GM21447 (cell line): ENCODE measurements around the gene MYRFL.
"Not testable (repeated sequence)": the region's sequence is repeated elsewhere in the genome, so short reads cannot be mapped to it uniquely, and the experiment has no call there.

Experiments
- ATAC-seq: cut with Tn5 transposase; IDR thresholded peaks from one replicate; pipeline ENCODE4 v1.9.1; 2021; ENCODE audit not compliant: unreplicated experiment

Gene MYRFL

DNA sequence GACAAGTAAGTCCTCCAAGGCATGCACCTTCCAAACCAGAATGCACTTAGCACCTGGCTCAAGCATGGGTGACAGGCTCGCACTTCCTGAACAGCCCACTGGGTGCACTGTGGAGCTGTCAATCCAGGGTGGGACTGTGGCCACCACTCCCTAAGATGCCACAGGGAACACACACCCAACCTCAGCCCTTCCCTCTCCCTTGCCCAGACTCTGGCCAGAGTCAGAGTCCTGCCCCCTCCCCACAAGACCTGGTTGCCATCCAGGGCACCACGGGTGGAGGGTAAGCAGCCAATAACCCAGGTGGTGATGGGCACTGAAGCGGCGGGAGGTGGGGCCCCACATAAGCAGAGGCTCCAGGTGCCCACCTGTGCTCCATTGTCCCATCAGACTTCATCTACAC lies 160.6 kb downstream of the MYRFL start:
- peak; percentile 81 for ATAC-seq

DNA sequence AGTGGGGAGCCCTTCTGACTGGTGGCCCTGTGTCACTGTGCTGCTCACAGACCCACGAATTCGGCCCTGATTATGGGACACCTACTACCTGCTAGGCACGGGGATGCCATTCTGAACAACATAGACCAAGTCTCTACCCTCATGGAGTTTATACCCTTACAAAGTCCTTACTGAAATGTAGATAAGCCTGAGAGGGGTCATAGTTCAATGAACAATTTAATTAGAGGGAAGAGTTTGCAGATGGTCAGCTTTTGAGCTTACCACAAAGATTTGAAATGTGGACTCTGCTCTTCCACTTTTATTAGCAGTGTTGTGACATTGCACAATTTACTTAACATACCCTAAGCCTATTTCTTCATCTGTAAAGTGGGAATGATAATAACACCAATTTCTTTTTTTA lies 161.1 kb downstream of the MYRFL start:
- no peak for ATAC-seq

DNA sequence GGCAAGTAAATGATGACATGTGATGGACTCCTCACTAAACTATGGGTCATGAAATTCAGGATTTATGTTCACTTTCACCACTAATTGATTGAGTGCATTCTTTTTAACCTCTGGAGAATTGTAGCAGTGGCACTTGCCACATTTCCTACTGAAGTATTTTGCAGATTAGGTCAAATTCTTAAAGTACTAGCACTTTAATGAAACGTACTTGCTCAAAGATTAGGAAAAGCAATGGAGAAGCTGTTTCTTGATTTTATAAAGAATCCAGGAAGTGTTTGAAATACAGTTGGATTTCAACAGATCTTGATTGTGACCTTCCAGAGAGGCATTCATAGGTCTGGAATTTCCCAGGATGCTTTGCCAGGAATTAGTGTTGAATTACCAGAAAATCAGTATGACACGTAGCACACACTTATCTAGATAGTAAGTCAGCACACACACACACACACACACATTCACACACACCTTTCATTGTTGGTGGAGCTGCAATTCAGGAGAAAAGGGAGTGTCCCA lies 162.6 kb downstream of the MYRFL start:
- ATAC-seq = no peak

DNA sequence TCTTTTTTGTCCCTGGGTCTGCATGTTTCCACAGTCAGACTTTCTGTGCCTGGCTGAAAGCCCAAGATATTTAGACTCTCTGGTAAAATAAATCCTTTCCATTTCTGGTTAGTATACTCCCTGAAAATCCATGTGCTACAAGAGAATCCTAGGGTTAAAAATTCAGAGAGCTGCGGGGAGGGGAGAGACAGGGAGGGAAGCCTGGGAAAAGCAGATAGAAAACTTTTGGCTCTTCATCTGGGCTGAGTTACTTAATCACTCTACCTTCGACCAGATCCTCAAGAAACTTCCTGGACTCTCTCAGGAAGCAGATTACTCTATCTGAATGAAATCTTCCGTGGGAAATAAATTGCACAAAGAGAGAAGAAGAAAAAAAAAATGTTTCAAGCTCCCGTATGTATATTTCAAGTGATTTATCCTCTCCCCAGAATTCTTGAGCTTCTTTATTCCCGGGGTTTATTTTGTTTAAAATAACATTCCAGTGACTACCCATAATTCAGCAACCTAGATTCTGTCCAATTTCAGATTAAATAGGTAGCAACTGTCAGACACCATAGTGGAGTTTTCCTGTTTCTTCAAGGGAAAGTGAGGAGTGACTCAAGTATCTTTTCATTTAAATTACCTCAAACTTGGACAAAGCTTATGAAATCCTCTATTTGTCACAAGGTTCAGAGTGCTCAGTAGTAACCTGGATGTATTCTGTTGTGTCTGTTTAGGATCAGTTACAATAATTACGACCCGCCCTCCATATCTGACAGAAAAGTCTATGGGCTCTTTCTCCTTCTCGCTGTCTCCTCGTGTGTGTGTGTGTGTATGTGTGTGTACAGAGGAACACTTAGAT lies 163.7 kb downstream of the MYRFL start:
- ATAC-seq = no peak

DNA sequence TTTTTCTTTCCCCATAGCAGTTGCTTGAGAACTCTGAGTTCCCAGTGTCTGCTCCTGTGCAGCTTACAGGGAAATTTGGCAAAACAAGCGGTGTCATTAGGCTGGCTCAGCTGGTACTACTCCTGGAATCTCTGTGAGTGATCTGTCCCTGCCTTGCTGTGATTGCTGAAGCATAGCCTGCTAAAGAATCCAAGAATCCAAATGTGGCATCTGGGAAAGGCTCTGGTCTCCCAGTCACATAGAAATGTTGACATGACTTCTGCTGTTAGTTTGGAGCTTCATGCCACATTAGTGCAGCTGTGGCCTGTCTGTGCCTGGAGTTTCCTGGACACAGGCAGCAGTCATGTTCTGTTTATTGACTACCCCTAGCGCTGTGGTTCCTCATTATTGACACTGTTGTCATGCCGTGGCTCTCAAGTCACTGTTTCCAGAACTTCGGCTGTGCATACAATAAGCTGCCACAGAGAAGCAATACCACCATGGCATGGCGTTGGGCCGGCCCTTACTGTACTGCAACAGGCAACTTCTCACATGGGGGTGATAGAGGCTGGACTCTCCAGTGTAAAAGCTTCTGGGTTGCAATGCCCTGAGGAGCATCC lies 166.8 kb downstream of the MYRFL start:
- no peak for ATAC-seq

DNA sequence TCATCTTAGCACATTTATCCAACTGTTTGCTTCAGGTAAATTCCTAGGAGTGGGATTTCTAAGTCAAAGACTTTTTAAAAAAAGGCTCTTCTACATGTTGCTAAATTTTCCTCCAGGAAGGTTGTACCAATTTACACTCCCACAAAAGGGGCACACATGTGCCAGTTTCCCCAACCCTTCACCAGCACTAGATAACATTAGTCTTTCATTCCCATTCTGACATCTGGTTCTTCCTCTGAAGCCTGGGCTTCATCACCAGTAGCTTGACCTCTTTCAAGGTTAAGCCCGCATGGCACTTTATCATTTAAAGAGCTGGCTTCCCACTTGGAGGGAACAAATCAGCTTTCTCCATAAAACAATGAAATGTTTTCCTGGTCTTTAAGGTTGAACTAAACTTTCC lies 168.4 kb downstream of the MYRFL start:
- no peak for ATAC-seq

DNA sequence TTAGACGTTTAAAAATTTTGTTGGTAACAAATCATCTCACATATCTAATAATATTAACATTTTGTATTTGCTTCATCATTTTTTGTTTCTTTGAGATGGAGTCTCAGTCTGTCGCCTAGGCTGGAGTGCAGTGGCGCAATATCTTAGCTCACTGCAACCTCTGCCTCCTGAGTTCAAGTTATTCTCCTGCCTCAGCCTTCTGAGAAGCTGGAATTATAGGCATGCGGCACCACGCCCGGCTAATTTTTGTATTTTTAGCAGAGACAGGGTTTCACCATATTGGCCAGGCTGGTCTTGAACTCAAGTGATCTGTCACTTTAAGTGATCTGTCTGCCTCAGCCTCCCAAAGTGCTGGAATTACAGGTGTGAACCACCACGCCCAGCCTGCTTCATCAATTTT lies 169.1 kb downstream of the MYRFL start:
- not testable (repeated sequence) for ATAC-seq

DNA sequence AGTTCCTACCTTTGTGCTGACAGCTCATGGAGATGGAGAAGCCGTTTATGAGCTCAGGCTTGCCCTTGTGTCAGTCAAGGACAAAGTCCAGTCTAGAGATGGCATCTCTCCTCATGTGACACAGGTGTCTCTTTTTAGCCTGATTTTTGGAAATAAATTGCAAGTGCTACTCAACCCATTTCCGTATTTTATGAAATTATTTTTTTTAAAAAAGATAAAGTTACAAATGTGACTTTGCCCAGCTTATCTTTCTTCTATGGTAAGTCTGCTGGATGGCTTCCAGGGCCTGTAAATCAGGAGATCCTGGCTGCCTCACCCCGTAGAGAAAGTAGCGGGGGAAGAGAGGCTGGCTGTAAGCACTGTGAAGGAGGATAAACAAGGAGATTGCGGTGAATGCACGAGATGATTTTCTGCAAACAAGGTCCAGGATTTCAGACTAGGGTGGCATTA lies 169.7 kb downstream of the MYRFL start:
- ATAC-seq = no peak

DNA sequence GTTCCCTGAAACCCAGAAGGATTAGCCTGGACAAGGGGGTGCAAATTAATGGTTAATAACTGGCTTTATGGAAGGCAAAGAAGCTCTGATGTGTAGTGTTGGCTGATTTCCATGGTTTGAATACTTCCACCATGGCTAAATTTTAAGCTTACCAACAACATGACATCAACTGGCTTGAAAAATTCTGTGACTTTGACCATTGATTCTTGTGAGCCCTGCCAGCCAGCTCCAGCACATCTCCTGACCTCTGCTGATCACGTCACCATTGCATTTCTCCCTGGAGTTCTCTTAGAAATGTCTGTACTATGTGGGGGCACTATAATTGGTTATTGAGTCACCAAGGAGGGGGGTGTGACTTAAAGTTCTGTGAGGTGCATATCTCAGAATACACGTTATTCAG lies 171.2 kb downstream of the MYRFL start:
- ATAC-seq = no peak

DNA sequence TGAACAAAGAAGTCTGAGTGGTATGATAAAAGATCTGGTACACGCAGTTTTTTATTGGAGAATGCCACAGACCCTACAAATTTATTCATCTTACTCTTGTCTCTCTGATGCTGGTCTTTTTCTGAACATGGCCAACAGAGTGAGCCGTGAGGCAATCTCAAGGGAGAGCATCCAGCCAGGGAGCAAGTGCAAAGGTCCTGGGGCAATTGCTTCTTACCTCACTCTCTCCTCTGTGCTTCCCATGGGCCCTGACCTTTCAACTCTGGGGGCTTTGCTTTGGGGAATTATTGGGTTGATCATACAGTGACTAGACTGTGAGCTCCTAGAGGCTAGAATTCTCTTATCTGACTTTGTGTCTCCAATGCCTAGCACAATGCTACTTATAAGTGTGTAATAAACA lies 171.7 kb downstream of the MYRFL start:
- no peak for ATAC-seq

DNA sequence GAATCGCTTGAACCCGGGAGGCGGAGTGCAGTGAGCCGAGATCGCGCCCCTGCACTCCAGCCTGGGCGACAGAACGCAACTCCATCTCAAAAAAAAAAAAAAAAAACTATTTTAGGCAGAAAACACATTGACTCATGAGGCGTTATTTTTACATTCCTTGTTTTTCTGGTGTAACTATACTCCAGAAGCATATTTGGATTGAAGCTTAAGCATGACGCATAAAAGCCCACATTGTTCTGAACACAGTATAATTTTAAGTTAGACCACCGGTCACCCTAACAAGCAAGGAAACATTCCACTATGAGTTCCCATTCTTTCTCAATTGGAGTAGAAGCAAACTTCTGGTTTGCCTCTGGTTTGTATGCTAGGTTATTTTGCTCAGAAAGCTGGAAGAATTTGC lies 173.0 kb downstream of the MYRFL start:
- ATAC-seq = no peak

DNA sequence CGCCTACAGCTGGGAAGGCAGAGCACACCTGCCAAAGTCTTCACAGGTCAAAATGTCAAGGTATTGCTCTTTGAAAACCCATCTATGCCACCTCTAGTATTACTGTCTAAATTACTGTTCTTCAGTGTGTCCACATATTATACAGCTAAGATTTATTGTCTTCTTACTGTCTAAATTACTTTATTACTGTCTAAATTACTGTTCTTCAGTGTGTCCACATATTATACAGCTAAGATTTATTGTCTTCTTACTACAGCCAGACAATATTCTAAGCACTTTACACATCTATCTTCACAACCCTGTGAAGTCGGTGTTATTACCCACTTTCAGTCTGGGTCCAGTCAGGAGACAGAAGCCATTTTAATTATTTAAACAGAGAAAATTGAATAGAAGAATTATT lies 173.9 kb downstream of the MYRFL start:
- ATAC-seq = no peak

DNA sequence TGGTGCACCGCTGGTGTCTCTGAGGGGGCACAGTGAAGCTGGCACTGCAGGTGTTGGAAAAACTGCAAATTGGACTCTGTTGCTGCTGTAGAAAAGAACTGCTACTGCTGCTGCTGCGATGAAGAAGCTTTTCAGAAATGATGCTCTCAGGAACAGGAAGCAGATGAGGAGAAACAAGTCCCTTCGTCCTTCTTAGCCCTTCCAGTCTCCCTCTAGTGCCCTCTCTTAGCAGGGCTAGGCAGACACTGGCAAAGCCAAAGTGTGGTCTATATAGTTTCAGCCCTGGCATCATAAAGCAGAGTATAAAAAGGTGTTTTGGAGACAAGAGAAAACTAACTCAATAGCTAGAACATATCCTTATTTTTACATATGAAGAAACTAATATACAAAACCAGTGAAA lies 174.5 kb downstream of the MYRFL start:
- ATAC-seq = no peak

DNA sequence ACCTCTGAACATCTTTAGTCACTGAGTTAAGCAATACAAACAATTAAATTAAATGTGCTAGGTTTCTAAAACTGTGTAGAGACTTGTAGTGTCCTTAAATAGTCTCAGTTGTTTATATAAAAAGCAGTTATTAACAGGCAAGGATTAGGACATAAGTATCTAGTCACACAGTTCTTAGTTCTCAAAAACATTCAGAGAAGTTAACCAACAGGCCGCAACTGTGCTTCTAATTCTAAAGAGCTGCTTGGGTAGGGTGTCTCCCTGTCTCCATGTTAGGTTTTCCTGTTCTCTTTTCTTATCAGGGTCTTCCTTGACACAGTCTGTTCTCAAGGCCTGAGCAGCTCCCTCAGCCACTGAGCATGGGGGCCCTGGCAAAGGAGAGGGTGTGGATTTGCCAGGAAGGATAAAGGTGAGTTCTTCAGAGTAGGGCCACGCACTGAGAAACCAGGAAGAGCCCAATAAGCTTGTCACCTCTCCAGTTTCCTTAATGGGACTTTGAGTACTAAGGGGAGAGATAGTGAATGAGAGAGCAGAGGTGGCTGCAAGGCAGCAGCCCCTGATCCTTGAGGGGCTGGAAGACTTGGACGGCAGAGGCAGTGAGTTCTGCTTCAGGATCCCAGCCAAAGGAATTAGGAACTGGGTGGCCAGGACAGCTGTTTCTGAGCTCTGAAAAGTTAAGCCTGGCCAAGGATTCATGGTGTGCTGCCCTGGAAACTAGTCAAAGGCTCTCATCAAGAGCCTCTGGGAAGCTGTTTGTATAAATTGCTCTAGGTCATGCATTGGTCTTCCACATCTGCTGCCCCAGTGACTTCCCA lies 177.3 kb downstream of the MYRFL start:
- ATAC-seq = no peak

DNA sequence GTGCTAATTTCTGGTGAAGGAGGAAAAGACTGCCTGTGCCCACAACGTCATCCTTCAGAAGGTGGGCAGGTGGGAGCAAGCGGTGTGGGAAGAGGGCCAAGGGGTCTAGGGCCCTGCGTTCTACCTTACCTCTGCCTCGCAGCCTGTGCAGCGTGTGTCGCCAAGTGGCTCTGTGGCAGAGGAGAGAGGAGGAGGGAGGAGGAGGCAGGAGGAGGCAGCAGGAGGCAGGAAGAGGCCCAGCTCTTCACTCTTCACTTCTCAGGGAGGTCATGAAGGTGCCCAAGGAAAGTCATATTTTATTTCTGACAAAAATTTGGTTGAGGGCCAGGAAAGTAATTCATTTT lies 177.9 kb downstream of the MYRFL start:
- no peak for ATAC-seq

DNA sequence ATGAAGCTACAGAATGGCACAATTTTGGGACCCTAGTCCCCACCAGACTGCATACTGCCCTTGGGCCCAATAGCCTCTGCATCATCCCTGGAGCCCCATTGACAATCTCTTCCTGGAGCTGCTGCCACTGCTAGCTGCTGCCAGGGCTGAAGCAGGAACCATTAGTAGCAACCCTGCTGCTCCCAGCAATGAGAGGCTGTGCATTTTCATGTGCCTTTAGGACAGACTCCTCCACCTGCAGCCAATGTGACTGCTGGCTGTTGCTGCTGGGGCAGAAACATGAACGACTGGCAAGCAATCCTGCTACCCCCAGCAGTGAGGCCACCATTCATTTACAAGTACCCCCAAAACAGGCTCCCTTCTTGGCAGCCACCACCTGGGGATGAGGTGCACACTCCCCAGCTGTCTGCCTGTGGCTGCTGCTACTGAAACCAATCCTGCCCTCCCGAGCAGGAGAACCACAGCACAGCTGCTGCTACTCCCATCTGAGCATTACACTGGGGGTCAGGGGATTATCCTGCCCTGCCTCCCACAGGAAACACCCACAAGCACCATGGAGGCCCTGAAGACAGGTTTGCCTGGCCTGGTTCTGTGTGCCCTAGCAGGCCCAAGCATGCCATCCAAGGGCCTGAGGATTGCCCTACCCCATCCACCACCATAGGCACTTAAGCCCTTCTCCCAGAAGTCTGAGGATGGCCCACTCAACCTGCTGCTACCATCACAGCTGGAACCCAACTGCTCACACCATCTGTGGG lies 181.0 kb downstream of the MYRFL start:
- ATAC-seq = no peak

DNA sequence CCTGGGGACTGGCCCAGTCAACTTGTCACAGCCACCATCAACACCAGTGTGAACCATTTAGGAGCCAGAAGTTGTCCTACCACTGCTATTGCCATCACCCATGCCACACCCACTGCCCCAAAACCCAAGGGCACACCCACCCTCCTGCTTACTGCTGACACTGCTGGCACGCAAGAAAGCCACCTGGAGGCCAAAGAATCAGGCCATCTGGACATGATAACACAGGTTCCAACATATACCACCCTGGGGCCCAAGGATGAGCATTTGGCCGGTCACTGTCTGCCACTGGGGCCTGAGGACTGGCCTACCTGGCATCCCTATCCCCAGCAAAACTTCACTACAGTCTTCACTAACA lies 181.6 kb downstream of the MYRFL start:
- ATAC-seq = no peak

DNA sequence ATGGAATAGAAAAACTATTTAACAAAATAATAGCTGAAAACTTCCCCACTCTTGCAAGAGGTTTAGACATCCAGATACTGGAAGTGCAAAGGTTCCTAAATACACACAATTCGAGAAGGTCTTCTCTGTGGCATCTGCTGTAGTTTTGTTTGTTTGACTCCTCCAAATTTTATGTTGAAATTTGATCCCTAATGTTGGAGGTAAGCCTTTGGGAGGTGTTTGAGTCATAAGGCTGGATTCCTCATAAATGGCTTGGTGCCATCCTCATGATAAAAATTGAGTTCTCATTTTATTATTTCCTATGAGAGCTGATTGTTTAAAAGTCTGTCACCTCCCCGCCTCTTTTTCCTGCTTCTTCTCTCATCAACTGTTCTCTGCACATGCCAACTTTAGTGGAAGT lies 182.7 kb downstream of the MYRFL start:
- ATAC-seq = no peak
